VCaP (cell line): Measurements from ENCODE around the gene SHLD3.

Experiments used
- H3K27ac ChIP-seq: fragments of 450-650 bp; 2 replicates; pipeline ENCODE4 v1.5.1; 2017
- TF ChIP-seq, protein P1 (sequence below): fragments of 450-650 bp; conservative IDR thresholded peaks from 2 replicates; pipeline ENCODE4 v1.5.1; 2017; ENCODE audit warnings: mild to moderate bottlenecking, moderate library complexity

Gene SHLD3

GRCh38 chr5:65623482-65623881, 1.3 kb upstream of the SHLD3 start:
- TF ChIP-seq, protein P1, sequence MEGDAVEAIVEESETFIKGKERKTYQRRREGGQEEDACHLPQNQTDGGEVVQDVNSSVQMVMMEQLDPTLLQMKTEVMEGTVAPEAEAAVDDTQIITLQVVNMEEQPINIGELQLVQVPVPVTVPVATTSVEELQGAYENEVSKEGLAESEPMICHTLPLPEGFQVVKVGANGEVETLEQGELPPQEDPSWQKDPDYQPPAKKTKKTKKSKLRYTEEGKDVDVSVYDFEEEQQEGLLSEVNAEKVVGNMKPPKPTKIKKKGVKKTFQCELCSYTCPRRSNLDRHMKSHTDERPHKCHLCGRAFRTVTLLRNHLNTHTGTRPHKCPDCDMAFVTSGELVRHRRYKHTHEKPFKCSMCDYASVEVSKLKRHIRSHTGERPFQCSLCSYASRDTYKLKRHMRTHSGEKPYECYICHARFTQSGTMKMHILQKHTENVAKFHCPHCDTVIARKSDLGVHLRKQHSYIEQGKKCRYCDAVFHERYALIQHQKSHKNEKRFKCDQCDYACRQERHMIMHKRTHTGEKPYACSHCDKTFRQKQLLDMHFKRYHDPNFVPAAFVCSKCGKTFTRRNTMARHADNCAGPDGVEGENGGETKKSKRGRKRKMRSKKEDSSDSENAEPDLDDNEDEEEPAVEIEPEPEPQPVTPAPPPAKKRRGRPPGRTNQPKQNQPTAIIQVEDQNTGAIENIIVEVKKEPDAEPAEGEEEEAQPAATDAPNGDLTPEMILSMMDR = no peak
- H3K27ac ChIP-seq = peak overlapping the region; percentile 84

GRCh38 chr5:65624025-65624570, 729 bp upstream of the SHLD3 start, which contains the start of gene TRIM23:
TRIM23 (minus strand) TSS chr5:65624333; CDS start chr5:65624274, 59 bp downstream.
- TF ChIP-seq, protein P1 = no peak
- H3K27ac ChIP-seq = peak within 1 kb of the TSS; percentile 84

- TF ChIP-seq, protein P1 = no peak
- peak overlapping the region; percentile 84 for H3K27ac ChIP-seq
Measured at GRCh38 chr5:65625743-65626142, 916 bp downstream of the SHLD3 start.

GRCh38 chr5:65630981-65631380, 6.2 kb downstream of the SHLD3 start:
- no peak overlapping the region for H3K27ac ChIP-seq
- TF ChIP-seq, protein P1 = no peak

- TF ChIP-seq, protein P1 = no peak
- H3K27ac ChIP-seq = no peak overlapping the region
Measured at GRCh38 chr5:65640240-65640639, 15.4 kb downstream of the SHLD3 start.

GRCh38 chr5:65646938-65647337, 22.1 kb downstream of the SHLD3 start:
- TF ChIP-seq, protein P1 = no peak
- no peak overlapping the region for H3K27ac ChIP-seq

DNA sequence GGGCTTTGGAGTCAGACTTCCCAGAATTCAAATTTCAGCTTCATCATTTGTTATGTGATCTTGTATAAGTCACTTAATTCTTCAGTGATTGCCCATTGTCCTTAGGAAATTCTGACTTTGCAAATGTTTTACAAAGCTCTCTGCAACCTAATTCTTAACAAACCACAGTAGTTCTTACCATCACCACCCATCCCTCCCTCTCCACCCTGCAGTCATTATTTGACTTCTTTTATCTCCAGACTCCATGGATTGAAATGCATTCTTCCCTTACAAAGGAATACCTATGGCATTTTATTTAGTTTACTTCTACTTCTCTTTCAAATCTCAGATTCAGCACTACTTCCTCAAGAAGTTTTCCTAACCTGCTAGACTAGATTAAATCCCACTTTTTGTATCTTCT, 23.1 kb downstream of the SHLD3 start:
- H3K27ac ChIP-seq = no peak overlapping the region
- TF ChIP-seq, protein P1 = no peak
